Heart left ventricle (tissue), 13 donors: ENCODE measurements around the gene GRIN3B.

Source experiments
- POLR2A ChIP-seq, 2 donors: fragments of 450-650 bp; IDR thresholded peaks; one replicate each; pipeline ENCODE4 v1.6.1; 2017; ENCODE audit warnings: antibody characterized with exemption in 2 of 2, mild to moderate bottlenecking in 2 of 2, moderate library complexity in 2 of 2
- TF ChIP-seq, protein P1 (sequence below), 12 donors: fragments of 200-600 bp; sonication (generic) in 4 of 12; IDR thresholded peaks; one replicate each; pipeline versions ENCODE4 v1.5.0 to v1.8.0; 2018 to 2022; ENCODE audit warnings: antibody characterized with exemption in 12 of 12, mild to moderate bottlenecking in 5 of 12
- donor health status: ischemic (EF 13 %, LVEDD 7.1; RV severe dilation, severe dysfunction).
- donor health status: DM: no; HTN: yes; CAD: no.
- donor health status: DM: no; HTN: no; CAD: no.
- donor health status: ischemic (EF 25% LVEDD 6.9; RV normal size, moderate dysfunction).
- donor health status: ischemic (EF 25% LVEDD 5.7; RV mildly dilated, moderate dysfunction).
- donor health status: ischemic (EF 35%, LVEDD 5.7; RV mildly dilated, moderate dysfunction).
- donor health status: nonischemic (EF 11% LVEDD 7.7; RV severe dilation, severe dysfunction).
- donor health status: DM: yes; HTN: yes; CAD: no.
- donor health status: PGD.
- donor health status: ischemic (EF 29% LVEDD 5.4; RV normal size, mild dysfunction).
- donor health status: nonischemic (EF 23%, LVEDD 6.1; RV moderate dilation, normal function).

DNA sequence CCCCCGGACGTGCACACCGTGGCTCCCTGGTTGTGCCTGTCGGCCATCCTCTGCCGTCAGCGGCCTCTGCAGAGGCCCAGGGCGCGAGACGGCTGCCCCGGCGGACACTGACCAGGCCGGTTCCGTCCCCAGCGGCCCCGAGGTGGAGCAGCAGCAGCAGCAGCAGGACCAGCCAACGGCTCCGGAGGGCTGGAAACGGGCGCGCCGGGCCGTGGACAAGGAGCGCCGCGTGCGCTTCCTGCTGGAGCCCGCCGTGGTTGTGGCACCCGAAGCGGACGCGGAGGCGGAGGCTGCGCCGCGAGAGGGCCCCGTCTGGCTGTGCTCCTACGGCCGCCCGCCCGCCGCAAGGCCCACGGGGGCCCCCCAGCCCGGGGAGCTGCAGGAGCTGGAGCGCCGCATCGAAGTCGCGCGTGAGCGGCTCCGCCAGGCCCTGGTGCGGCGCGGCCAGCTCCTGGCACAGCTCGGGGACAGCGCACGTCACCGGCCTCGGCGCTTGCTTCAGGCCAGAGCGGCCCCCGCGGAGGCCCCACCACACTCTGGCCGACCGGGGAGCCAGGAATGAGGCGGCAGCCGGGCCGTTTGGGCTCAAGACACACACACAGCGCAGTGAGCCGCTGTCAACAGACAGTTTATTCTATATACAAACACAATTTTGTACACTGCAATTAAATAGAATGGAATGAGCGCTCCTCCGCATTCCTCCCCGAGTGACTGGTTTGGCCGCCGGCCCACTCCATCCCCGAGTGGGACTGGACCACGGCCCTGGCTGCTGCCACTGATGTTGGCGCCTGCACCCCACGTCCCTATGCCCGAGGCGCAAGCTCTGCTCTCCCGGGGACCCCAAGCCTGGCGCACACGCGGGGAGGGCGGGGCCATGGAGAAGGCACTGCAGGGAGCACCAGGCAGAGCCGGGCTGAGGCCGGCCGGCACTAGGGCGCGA, 9.1 kb downstream of the GRIN3B start:
- no peak for TF ChIP-seq POLR2A (IDR thresholded peaks at IDR 0.05)
- TF ChIP-seq, protein P1, sequence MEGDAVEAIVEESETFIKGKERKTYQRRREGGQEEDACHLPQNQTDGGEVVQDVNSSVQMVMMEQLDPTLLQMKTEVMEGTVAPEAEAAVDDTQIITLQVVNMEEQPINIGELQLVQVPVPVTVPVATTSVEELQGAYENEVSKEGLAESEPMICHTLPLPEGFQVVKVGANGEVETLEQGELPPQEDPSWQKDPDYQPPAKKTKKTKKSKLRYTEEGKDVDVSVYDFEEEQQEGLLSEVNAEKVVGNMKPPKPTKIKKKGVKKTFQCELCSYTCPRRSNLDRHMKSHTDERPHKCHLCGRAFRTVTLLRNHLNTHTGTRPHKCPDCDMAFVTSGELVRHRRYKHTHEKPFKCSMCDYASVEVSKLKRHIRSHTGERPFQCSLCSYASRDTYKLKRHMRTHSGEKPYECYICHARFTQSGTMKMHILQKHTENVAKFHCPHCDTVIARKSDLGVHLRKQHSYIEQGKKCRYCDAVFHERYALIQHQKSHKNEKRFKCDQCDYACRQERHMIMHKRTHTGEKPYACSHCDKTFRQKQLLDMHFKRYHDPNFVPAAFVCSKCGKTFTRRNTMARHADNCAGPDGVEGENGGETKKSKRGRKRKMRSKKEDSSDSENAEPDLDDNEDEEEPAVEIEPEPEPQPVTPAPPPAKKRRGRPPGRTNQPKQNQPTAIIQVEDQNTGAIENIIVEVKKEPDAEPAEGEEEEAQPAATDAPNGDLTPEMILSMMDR (IDR thresholded peaks at IDR 0.05) = no peak
